Measurements from ENCODE around the gene INSYN1.
"Not testable (repeated sequence)": the region's sequence is repeated elsewhere in the genome, so short reads cannot be mapped to it uniquely, and the experiment has no call there.

The INSYN1 gene

GRCh38 chr15:73753250-73754130, at the start of gene INSYN1:
Gene INSYN1, minus strand, starts transcription at chr15:73753351. Its CDS starts 2,221 bp downstream, at chr15:73751130.
- DNase-seq = no peak

GRCh38 chr15:73802431-73803041, 49.4 kb upstream of the INSYN1 start:
- no peak for DNase-seq

- no peak for DNase-seq
Observed at GRCh38 chr15:73800662-73801345, 47.7 kb upstream of the INSYN1 start.

GRCh38 chr15:73799466-73799865, 46.3 kb upstream of the INSYN1 start:
- DNase-seq = no peak

GRCh38 chr15:73797366-73798158, 44.4 kb upstream of the INSYN1 start:
- no peak for DNase-seq

- no peak for DNase-seq
Observed at GRCh38 chr15:73796331-73796831, 43.2 kb upstream of the INSYN1 start.

- DNase-seq = no peak
Observed at GRCh38 chr15:73794443-73795133, 41.4 kb upstream of the INSYN1 start.

GRCh38 chr15:73792899-73793541, 39.9 kb upstream of the INSYN1 start:
- DNase-seq = not testable (repeated sequence)

GRCh38 chr15:73792415-73792814, 39.3 kb upstream of the INSYN1 start:
- no peak for DNase-seq

GRCh38 chr15:73789521-73790240, 36.5 kb upstream of the INSYN1 start:
- no peak for DNase-seq

GRCh38 chr15:73787621-73788020, 34.5 kb upstream of the INSYN1 start:
- no peak for DNase-seq

GRCh38 chr15:73786538-73786937, 33.4 kb upstream of the INSYN1 start:
- DNase-seq = no peak

GRCh38 chr15:73785256-73786014, 32.3 kb upstream of the INSYN1 start:
- DNase-seq = not testable (repeated sequence)

- no peak for DNase-seq
Observed at GRCh38 chr15:73784291-73784690, 31.1 kb upstream of the INSYN1 start.

- no peak for DNase-seq
Observed at GRCh38 chr15:73782344-73782959, 29.3 kb upstream of the INSYN1 start.

GRCh38 chr15:73781038-73781925, 28.1 kb upstream of the INSYN1 start:
- DNase-seq = peak in 1 of 2 donors; percentile 2

GRCh38 chr15:73779974-73780373, 26.8 kb upstream of the INSYN1 start:
- DNase-seq = no peak

- DNase-seq = no peak
Observed at GRCh38 chr15:73777741-73778140, 24.6 kb upstream of the INSYN1 start.
